ENCODE data around the gene NACA. TPM values are rescaled to one million over a fixed set of nuclear protein-coding genes. Genes with fewer than 3 reads are reported as not detected.
"Not testable (repeated sequence)": the region's sequence is repeated elsewhere in the genome, so short reads cannot be mapped to it uniquely, and the experiment has no call there.

NACA gene
- total and polyA plus RNA-seq, 11 donors = 361 to 1,208 (median 546) TPM

- H3K27ac ChIP-seq = no peak overlapping the region
- H3K4me3 ChIP-seq = no peak overlapping the region
- H3K36me3 ChIP-seq = peaks cover 3 to 43% (median 41%) of the 10 kb centered on the region in 9 donors
- H3K27me3 ChIP-seq = no peaks in the 10 kb centered on the region
- WGBS, 4 donors = 80 to 84% (median 83%) methylated on average over 5 of the region's 5 CpGs
- DNase-seq (no peak), ATAC-seq (peak in 1 of 4 donors; percentile 12)
- TF ChIP-seq POLR2A (IDR thresholded peaks at IDR 0.05) = no peak
- H3K9me3 ChIP-seq = no peaks in the 10 kb centered on the region
- peaks cover 0 to 11% (median 0%) of the 10 kb centered on the region in 12 donors for H3K4me1 ChIP-seq
- intact Hi-C loops (cut with DNase I) = no loop called here
Observed at GRCh38 chr12:56709759-56710376, 15.2 kb downstream of the NACA start.

DNA sequence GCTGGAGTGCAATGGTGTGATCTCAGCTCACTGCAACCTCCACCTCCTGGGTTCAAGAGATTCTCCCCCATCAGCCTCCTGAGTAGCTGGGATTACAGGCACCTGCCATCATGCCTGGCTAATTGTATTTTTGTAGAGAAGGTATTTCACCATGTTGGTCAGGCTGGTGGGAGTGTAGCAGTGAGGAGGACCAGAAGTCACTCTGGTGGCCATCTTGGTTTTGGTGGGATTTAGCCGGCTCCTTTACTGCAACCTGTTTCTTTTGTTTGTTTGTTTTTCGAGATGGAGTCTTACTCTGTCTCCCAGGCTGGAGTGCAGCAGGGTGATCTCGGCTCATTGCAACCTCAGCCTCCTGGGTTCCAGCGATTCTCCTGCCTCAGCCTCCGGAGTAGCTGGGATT lies 20.6 kb downstream of the NACA start:
- DNase-seq; H3K27ac ChIP-seq; ATAC-seq; H3K27me3 ChIP-seq; H3K4me3 ChIP-seq; H3K9me3 ChIP-seq; H3K36me3 ChIP-seq; intact Hi-C loops (cut with DNase I): not testable (repeated sequence)
- 84 to 87% (median 87%) methylated on average over 5 of the region's 5 CpGs for WGBS, 4 donors
- H3K4me1 ChIP-seq = peaks cover 0 to 14% (median 0%) of the 10 kb centered on the region in 12 donors

GRCh38 chr12:56699020-56699661 lies 26.0 kb downstream of the NACA start:
- TF ChIP-seq CTCF (IDR thresholded peaks at IDR 0.05) (no peak), POLR2A (IDR thresholded peaks at IDR 0.05) (no peak)
- ATAC-seq = no peak
- Histone ChIP-seq H3K4me3 (no peak overlapping the region), H3K27me3 (no peaks in the 10 kb centered on the region), H3K36me3 (no peaks in the 10 kb centered on the region), H3K9me3 (no peaks in the 10 kb centered on the region), H3K4me1 (peaks cover 0 to 14% (median 0%) of the 10 kb centered on the region in 12 donors), H3K27ac (peak overlapping the region in 1 of 12 donors; percentile 82)
- WGBS, 4 donors = 69 to 77% (median 74%) methylated on average over 3 of the region's 3 CpGs
- DNase-seq = no peak
- intact Hi-C loops (cut with DNase I) = no loop called here

DNA sequence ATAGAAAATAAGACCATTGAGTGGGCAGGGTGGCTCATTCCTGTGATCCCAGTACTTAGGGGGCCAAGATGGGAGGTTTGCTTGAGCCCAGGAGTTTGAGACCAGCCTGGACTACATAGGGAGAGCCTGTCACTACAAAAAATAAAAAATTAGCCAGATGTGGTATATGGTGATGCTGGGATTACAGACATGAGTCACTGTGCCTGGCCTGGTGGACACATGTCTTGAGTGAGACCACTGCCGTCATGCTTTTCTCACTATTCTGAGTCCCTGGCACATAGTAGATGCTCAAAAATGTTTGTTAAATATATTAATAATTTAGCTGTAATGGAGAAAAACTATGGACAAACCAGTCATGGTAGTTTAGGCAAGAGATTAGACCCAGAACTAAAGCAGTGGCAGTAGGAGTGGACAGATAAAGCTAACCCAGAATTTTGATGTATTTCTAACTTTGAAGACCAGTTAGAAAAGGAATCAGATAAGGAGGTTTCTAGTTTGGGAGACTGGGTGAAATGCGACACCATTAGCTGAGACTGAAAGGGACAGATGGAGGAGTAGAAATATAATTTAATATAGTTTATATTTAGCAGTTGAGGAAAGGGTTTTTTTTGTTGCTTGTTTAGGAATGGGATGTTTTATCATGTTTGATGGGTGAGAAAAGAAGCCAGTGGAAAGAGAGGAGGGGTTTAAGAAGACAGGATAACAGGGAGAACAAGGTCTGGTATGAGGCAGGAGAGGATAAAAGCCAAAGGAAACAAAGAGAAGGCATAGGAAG lies 29.6 kb downstream of the NACA start:
- ATAC-seq (no peak), DNase-seq (no peak)
- WGBS, 4 donors = 67 to 75% (median 71%) methylated on average over 2 of the region's 2 CpGs

More for the DNA sequence above, 29.6 kb downstream of the NACA start:
- Histone ChIP-seq H3K27me3 (no peaks in the 10 kb centered on the region), H3K4me1 (peaks cover 0 to 14% (median 0%) of the 10 kb centered on the region in 12 donors), H3K36me3 (no peaks in the 10 kb centered on the region), H3K9me3 (no peaks in the 10 kb centered on the region), H3K27ac (no peak overlapping the region), H3K4me3 (no peak overlapping the region)
- TF ChIP-seq CTCF (IDR thresholded peaks at IDR 0.05) (no peak), POLR2A (IDR thresholded peaks at IDR 0.05) (no peak)
- intact Hi-C loops (cut with DNase I) = no loop called here

All from heart left ventricle (tissue), 16 donors.